NCI-H82 treated with DMSO at 0.1 percent for 48 hours (cell line): ENCODE data around the gene STON1.
"Not testable (repeated sequence)": the region's sequence is repeated elsewhere in the genome, so short reads cannot be mapped to it uniquely, and the experiment has no call there.

Experiments
- DNase-seq: peaks from one replicate; lab custom pipeline; 2025; ENCODE audit not compliant: unreplicated experiment; lab: John Stamatoyannopoulos, UW

STON1 gene, protein sequence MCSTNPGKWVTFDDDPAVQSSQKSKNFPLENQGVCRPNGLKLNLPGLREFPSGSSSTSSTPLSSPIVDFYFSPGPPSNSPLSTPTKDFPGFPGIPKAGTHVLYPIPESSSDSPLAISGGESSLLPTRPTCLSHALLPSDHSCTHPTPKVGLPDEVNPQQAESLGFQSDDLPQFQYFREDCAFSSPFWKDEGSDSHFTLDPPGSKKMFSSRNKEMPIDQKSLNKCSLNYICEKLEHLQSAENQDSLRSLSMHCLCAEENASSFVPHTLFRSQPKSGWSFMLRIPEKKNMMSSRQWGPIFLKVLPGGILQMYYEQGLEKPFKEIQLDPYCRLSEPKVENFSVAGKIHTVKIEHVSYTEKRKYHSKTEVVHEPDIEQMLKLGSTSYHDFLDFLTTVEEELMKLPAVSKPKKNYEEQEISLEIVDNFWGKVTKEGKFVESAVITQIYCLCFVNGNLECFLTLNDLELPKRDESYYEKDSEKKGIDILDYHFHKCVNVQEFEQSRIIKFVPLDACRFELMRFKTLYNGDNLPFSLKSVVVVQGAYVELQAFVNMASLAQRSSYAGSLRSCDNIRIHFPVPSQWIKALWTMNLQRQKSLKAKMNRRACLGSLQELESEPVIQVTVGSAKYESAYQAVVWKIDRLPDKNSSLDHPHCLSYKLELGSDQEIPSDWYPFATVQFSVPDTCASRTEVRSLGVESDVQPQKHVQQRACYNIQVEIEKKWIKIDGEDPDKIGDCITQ

GRCh38 chr2:48530033-48530811 is at the start of gene STON1:
TSS of gene STON1 (plus strand) at chr2:48530154. CDS start at chr2:48580634, 50,480 bp downstream.
- no peak for DNase-seq

GRCh38 chr2:48480526-48480925 is 49.4 kb upstream of the STON1 start:
- no peak for DNase-seq

- DNase-seq = peak; percentile 18
These were observed 47.6 kb upstream of the STON1 start for GRCh38 chr2:48482313-48482712.

DNA sequence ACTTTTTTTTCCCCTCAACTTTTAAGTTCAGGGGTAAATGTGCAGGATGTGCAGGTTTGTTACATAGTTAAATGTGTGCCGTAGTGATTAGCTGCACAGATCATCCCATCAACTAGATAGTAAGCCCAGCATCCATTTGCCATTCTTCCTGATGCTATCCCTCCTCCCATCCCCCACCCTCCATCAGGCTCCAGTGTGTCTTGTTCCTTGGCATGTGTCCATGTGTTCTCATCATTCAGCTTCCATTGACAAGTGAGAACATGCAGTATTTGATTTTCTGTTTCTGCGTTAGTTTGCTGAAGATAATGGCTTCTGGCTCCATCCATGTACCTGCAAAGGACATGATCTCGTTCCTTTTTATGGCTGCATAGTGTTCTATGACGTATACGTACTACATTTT is 47.2 kb upstream of the STON1 start:
- peak; percentile 52 for DNase-seq

GRCh38 chr2:48483506-48483905 is 46.4 kb upstream of the STON1 start:
- no peak for DNase-seq

DNA sequence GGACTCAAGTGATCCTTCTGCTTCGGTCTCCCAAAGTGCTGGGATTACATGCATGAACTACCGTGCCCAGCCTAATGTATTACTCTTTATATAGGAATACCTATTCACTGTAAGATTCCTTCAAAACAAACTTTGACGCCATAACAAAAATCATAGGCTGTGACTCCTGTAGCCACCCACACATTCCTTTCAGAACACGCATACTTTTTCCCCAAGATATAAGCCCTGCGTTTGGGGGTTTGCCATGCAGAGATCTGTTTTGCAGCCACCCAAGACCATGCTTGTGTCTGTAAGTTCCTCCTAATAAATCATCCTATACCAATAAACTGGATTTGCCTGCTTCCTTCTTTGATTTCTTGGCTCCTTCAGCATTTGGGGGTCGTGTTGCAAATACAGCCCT is 46.0 kb upstream of the STON1 start:
- no peak for DNase-seq

DNA sequence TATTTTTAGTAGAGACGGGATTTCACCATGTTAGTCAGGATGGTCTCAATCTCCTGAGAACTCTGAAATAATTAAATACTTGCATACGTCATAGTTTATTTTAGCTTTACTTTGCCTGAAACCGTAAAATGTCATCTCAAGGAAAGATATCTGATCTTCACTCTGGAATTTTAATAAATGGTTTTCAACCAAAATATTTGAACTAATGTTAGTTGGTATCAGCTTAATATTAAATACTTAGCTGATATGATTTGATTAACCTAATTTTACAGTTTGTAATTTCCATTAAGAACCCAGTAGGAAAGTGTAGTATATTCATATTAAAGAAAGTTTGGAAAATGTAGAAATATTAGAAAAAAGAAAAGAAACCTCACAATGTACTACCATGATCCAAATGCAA is 41.4 kb upstream of the STON1 start:
- no peak for DNase-seq

DNA sequence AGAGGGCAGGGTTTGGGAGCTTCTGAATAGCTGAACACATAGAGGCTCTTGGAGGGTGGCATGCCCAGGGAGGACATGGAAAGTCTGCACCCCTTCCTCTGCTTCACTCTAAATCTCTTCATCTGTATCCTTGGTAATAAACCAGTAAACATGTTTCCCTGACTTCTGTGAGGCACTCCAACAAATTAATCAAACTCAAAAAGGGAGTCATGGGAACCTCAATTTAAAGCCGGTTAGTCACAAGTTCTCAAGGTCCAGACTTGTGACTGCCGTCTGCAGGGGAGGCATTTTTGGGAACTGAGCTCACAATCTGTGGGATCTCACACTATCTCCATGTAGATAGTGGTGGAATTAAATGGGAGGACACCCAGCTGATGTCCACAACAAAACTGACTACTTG is 33.1 kb upstream of the STON1 start:
- DNase-seq = no peak

GRCh38 chr2:48504647-48505327 is 25.2 kb upstream of the STON1 start:
- no peak for DNase-seq

DNA sequence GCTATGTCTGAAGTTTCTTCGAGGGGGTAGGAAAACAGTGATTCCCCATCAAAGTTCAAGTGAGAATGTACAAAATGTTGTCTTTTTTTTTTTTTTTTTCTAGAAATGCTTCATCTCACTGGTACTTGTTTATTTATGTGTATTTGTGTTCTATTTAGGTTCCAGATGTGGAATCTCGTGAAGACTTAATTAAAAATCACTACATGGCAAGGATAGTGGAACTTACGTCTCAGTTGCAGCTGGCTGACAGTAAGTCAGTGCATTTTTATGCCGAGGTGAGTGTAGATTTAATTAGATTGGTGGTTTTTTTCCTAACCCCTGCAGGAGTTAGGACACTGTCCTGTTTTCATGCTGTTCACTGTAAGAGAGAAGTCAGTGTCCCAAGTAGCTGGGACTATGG is 22.8 kb upstream of the STON1 start:
- no peak for DNase-seq

DNA sequence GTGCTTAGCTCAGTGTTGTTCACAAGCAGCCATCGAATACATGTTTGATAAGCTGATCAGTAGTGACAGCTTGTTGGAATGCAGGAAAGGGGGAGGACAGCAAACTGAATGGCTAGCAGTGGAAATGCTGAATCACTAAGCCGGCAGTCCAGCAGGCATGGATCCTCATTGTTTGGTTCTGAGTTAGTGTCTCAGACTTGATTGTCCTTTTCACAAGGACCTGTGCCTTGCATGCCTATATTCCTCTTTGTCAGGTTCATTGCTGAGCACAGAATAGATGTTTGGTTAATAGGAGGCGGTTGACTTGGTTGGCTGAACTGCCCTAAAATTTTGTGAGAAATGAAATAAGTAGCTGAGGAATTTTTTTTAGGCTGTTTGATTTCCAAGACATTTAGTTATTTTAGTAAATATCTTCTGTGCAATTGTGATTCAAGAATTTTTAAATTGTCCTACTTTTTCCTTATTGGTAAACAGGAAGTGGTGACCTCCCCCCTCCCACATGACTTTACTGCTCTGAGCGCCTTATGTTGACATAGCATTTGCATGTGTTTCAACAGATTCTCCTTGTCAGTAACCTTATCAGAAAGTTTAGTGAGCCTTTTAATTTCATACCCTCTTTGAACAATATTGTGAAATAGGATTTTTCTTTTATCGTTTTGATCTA is 21.4 kb upstream of the STON1 start:
- DNase-seq = peak; percentile 59

GRCh38 chr2:48510329-48510728 is 19.6 kb upstream of the STON1 start:
- DNase-seq = peak; percentile 59

GRCh38 chr2:48511849-48512470 is 18.0 kb upstream of the STON1 start:
- DNase-seq = no peak

DNA sequence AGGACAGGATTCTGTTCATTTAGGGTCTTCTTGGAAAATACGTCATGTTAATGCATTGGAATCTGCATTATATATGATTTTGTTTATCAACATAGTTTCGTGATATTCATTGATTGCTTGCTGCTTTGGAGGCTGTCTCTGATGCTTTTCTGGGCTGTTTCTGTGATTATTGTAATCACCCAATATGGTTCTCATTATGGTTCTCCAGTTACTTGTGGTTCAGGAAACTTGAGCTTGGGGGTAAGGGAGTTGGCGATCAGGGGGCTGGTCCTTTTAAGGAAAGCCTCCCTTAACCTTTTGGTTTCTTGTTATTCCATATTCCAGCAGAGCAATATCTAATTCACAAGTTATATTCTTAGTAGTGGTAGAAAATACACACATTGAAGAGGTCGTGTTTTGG is 17.4 kb upstream of the STON1 start:
- DNase-seq = no peak

- no peak for DNase-seq
These were observed 15.5 kb upstream of the STON1 start for GRCh38 chr2:48514348-48515003.

GRCh38 chr2:48515513-48515985 is 14.4 kb upstream of the STON1 start:
- DNase-seq = peak; percentile 21

DNA sequence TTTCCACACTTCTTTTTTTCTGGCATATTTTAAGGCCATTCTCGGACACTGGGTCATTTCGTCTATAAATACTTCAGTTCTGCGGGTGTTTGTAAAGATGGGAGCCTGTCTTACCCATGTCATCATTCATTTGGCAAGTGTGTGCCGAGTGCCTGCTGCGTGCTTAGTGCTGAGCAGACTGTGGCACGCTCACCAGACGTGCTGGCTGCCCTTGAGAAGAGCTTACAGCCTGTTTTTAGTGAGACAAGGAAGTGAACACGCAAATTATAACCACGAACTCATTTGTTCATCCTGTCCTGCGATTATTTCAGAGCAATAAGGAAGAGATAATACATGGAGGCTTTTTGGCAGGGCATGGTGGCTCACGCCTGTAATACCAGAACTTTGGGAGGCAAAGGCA is 10.4 kb upstream of the STON1 start:
- no peak for DNase-seq

- DNase-seq = not testable (repeated sequence)
These were observed 5.2 kb upstream of the STON1 start for GRCh38 chr2:48524756-48525155.

DNA sequence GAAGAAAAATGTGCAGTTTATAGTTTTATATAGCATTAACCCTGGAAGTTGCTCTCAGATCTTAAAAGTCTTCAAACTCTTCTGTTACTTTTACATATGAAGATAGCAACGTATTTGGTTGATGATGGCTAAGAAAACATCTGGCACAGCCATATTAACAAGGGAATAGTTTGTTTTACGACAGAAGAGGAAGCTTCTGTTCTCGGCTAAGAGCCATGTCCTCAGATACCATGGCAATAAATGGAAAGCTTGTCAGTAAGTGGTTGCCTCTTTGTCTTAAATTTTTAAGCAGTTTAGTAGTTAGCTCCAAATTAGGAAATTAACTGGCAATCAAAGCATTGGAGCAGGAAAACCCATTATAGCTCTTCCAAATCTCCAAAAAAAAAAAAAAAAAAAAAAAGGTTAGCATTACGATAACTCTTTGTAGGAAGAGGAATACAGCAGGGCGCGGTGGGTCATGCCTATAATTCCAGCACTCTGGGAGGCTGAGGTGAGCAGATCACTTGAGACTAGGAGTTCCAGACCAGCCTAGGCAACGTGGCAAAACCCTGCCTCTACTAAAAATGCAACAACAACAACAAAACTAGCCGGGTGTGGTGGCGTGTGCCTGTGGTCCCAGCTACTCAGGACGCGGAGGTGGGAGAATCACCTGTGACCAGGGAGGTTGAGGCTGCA is 4.5 kb upstream of the STON1 start:
- no peak for DNase-seq
